CD1c-positive myeloid dendritic cell (primary cell): ENCODE measurements around the gene MGA.

Experiments used
- DNase-seq: peaks from one replicate; pipeline ENCODE4 v3.0.0-alpha.2; 2016; ENCODE audit errors: extremely low spot score

MGA gene

GRCh38 chr15:41806291-41807181 is 146.3 kb downstream of the MGA start:
- no peak for DNase-seq

- no peak for DNase-seq
Observed at GRCh38 chr15:41809121-41809520, 148.9 kb downstream of the MGA start.

DNA sequence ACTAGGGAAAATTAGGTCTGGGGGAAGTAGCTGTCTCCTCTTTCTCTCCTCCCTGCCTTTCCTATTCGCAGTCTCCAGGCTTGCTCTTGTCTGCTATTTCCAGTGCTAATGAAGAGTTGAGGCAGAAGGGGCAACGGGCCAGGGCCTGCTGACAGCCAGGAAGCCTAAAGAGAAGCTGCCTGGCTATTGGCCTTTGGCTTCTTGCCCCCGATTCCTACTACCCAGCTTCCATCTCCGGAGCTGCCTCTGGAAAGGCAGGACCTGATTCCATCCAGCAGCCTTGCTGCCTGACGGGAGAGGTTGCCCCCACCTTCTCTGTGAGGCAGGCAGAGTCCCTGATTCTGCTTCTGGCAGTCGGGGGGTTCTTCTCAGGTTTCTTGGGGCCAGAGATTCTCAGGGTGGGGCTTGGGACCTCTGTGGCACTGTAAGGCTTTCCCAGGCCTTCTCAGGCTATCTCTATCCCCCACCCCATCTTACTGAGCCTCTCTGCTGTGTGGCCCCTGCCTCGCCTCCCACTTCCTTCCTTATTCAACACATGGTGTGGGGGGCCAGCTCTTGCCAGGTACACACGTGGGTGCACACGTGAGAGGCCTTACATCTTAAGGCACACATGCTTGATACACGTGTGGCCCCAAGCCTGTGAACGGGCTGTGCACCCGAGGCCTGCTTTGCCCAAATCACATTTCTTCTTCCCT is 149.5 kb downstream of the MGA start:
- no peak for DNase-seq

DNA sequence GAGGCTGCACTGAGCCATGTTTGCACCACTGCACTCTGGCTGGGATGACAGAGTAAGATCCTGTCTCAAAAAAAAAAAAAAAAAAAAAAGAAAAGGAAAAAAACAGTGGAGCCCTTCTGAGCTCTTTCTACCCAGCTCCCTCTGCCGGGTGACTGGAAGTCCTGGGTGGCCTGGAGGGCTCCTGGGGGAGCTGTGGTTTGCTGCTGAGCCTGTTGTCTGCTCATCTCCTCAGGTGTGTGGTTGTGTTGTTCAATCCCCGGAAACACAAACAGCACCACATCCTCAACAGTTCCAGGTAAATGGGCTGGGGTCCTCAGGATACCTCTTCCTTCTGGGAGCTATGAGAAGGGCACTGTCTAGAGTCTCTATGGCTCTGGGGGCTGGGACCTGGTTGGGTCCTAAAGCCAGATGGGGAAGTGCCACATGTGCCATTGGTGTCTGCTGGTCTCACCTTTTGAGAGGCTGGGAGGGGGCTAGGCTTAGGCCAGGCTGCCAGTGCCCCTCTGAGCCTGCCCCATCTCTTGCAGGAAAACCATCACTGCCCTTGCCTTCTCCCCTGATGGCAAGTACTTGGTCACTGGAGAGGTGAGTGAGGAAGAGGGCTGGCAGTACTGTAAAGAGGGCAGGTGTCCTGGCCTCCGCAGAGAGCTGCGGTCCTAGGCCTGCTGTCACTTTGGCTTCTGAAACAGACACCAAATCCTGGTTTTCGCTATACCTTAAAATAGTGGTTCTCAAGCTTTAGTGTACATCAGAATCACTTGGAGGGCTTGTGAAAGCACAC is 150.6 kb downstream of the MGA start:
- no peak for DNase-seq

- DNase-seq: peak; percentile 83
Observed at GRCh38 chr15:41811432-41812195, 151.4 kb downstream of the MGA start.

- DNase-seq: no peak
Observed at GRCh38 chr15:41812820-41813375, 152.7 kb downstream of the MGA start.

GRCh38 chr15:41813426-41813825 is 153.2 kb downstream of the MGA start:
- DNase-seq: no peak

DNA sequence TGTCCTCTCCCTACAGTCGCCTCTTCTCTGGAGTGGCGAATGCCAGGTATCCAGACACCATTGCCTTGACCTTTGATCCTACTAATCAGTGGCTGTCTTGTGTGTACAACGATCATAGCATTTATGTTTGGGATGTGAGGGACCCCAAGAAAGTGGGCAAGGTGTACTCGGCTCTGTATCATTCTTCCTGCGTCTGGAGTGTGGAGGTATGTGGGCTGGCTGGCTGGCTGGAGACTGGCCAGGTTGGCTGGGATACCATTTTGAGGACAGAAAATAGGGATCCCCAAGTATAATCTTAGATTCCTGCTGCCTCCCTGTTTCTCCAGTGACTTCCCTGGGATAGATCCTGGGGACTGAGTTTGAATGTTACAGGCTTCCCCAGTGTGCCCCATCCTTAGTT is 154.3 kb downstream of the MGA start:
- DNase-seq: no peak

DNA sequence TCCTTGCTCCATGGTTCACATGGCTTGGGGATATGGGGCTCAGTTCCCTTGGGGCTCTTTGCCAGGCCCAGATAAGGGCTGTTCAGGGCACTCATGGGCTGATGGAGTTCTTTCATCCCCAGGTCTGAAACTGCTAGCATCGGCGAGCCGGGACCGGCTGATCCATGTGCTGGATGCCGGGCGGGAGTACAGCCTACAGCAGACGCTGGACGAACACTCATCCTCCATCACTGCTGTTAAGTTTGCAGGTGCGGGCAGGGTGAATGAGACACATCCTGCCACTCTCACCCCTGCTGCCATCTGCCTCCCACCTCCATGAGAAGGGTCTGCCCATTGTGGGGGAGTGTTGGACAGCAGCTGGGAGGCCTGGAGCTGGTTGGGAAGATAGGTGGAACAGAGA is 156.6 kb downstream of the MGA start:
- no peak for DNase-seq

DNA sequence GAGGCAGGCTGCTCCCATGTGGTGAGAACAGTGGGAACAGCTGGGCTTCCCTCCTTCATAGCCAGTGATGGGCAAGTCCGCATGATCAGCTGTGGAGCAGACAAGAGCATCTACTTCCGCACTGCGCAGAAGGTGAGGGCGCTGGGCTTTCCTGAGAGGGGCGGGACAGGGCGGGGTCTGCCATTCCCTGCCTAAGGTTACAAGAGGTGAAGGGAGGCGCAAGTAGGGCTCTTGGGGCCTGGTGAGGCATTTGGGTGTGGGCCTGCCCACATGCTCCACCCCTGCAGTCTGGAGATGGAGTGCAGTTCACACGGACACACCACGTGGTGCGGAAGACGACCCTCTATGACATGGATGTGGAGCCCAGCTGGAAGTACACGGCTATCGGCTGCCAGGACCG is 157.1 kb downstream of the MGA start:
- no peak for DNase-seq

DNA sequence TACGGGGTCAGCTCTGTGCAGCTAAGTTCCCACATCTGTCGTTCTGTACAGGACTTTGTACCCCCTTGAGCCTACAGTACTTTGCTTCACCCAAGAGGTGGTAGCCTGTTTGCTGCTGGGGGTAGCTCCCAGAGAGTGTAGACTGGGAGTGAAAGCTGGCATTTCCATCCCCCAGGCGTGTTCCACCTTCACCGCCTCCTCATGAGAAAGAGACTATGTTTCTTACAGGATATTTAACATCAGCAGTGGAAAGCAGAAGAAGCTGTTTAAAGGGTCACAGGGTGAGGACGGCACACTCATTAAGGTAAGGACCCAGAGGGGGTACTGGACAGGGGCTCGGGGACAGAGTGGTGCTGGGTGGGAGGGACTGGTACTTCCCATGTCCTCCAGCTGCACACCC is 157.6 kb downstream of the MGA start:
- no peak for DNase-seq

GRCh38 chr15:41819455-41820050 is 159.3 kb downstream of the MGA start:
- no peak for DNase-seq

DNA sequence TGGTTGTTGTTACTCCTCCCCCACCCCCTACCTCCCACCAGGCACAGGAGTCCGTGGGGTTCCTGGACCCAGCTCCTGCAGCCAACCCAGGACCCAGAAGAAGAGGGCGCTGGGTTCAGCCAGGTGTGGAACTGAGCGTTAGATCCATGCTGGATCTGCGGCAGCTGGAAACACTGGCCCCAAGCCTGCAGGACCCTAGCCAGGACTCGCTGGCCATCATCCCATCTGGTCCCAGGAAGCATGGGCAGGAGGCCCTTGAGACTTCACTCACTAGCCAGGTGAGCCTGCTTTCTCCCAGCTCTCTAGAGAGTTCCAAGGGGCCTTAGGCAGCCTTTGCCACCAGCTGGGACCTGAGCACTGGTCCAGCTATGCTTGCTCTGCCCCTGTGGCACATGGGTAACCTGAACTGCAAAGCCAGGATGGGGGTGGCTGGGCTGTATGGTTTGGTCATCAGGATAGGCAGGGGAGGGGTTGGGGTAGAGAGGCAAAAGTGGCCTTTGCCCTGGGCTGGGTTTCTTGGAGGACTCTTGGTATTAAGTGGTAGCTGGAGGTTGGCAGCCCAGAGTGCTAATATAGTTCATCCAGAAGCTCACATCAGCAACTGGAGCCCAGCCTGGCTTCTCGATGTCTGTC is 160.7 kb downstream of the MGA start:
- no peak for DNase-seq

DNA sequence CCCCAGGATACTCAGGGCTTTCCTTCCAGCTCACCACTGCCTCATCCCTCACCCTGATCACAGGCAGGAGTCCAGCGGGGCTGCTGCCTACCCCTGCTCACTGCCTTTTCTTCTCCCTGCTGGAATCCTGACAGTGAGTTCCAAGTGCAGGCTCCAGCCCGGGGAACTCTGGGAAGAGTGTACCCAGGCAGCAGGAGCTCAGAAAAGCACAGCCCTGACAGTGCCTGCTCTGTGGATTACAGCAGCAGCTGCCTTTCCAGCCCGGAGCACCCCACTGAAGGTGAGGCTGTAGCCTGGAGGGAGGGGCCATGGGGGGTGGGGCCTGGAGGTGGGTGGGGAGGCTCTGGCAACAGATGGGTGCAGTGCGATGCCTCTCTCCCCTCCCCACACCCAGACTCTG is 161.6 kb downstream of the MGA start:
- no peak for DNase-seq

GRCh38 chr15:41822471-41822870 is 162.3 kb downstream of the MGA start:
- no peak for DNase-seq
